ENCODE measurements around the gene CLASP1. TPM values are rescaled to one million over a fixed set of nuclear protein-coding genes. Genes with fewer than 3 reads are reported as not detected.

The CLASP1 gene
- total and polyA plus RNA-seq, 2 of the 8 experiments (the other 6 are each of a cell fraction or from before 2014, with no cell fraction given): 7.3 to 53.9 TPM

- TF ChIP-seq CBX8 (IDR thresholded peaks at IDR 0.05; ENCODE audit: borderline replicate concordance, low read depth, low read length): no peak
- TF ChIP-seq USF2 (IDR thresholded peaks at IDR 0.05; ENCODE audit: low read length): no peak
- no peak for TF ChIP-seq CTCF (IDR thresholded peaks at IDR 0.05; ENCODE audit: control extremely low read depth in 1 of 3, insufficient read depth in 1 of 3, low read depth in 1 of 3, low read length in 3 of 3)
- TF ChIP-seq CEBPB (IDR thresholded peaks at IDR 0.05; ENCODE audit: low read depth, low read length): no peak
- TF ChIP-seq MAFK (IDR thresholded peaks at IDR 0.05; ENCODE audit: low read depth, low read length): no peak
- TF ChIP-seq CHD1 (IDR thresholded peaks at IDR 0.05; ENCODE audit: low read depth, low read length): no peak
- no peak for TF ChIP-seq SP2 (IDR thresholded peaks at IDR 0.05; ENCODE audit: low read length)
Measured at GRCh38 chr2:121588357-121588756, 60.9 kb downstream of the CLASP1 start (continued).

Data from H1 (cell line).